Liver (tissue), 9 donors: Measurements from ENCODE around the gene HNRNPA2B1. TPM values are rescaled to one million over a fixed set of nuclear protein-coding genes. Genes with fewer than 3 reads are reported as not detected.

Experiments
- DNase-seq: peaks from one replicate; pipeline ENCODE4 v3.0.0-alpha.2; 2017; ENCODE audit warnings: low spot score
- H3K27ac ChIP-seq, 2 donors: one replicate each; pipeline ENCODE4 v1.7.0; 2013; ENCODE audit warnings: inconsistent platforms in 2 of 2, low read length in 2 of 2, control low read depth in 1 of 2, low read depth in 1 of 2, mild to moderate bottlenecking in 1 of 2
- H3K27me3 ChIP-seq, 4 donors: one replicate each; pipeline versions ENCODE4 v1.6.1 to v1.7.0; 2013; ENCODE audit warnings: low read length in 3 of 4, inconsistent platforms in 1 of 4, mild to moderate bottlenecking in 1 of 4, moderate library complexity in 1 of 4; ENCODE audit not compliant: control insufficient read depth in 4 of 4, insufficient read depth in 4 of 4
- H3K36me3 ChIP-seq, 4 donors: one replicate each; pipeline versions ENCODE4 v1.6.1 to v1.7.0; 2013; ENCODE audit warnings: low read length in 3 of 4, mild to moderate bottlenecking in 3 of 4, low read depth in 1 of 4, moderate library complexity in 1 of 4; ENCODE audit not compliant: control insufficient read depth in 4 of 4, insufficient read depth in 3 of 4
- H3K4me1 ChIP-seq, 4 donors: one replicate each; pipeline versions ENCODE4 v1.6.1 to v1.7.0; 2013; ENCODE audit warnings: low read length in 3 of 4, mild to moderate bottlenecking in 3 of 4, moderate library complexity in 1 of 4; ENCODE audit not compliant: control insufficient read depth in 4 of 4, insufficient read depth in 4 of 4
- H3K4me3 ChIP-seq, 3 donors: one replicate each; pipeline versions ENCODE4 v1.6.1 to v1.7.0; 2013; ENCODE audit warnings: low read length in 3 of 3, control low read depth in 1 of 3, low read depth in 1 of 3, mild to moderate bottlenecking in 1 of 3
- H3K9ac ChIP-seq, 2 donors: one replicate each; pipeline ENCODE4 v1.7.0; 2013; ENCODE audit warnings: low read length in 2 of 2, mild to moderate bottlenecking in 2 of 2, moderate library complexity in 2 of 2, control low read depth in 1 of 2, low read depth in 1 of 2
- H3K9me3 ChIP-seq, 4 donors: one replicate each; pipeline versions ENCODE4 v1.6.1 to v1.7.0; 2013; ENCODE audit warnings: low read length in 3 of 4; ENCODE audit not compliant: control insufficient read depth in 4 of 4
- ATF3 ChIP-seq: IDR thresholded peaks from 2 replicates; pipeline ENCODE4 v1.6.1; 2016; ENCODE audit warnings: antibody characterized with exemption
- CTCF ChIP-seq: fragments of 150-350 bp; IDR thresholded peaks from 2 replicates; pipeline ENCODE4 v1.5.1; 2017; ENCODE audit warnings: improper control_type of control experiment, low read depth, low read length; ENCODE audit not compliant: missing input control
- EGR1 ChIP-seq, 2 donors: IDR thresholded peaks; 2 replicates each; pipeline ENCODE4 v1.6.1; 2016 to 2018; ENCODE audit warnings: antibody characterized with exemption in 2 of 2, low read depth in 2 of 2
- FOXA1 ChIP-seq: IDR thresholded peaks from 2 replicates; pipeline ENCODE4 v1.6.1; 2016; ENCODE audit warnings: antibody characterized with exemption
- FOXA2 ChIP-seq: IDR thresholded peaks from 2 replicates; pipeline ENCODE4 v1.6.1; 2016; ENCODE audit warnings: antibody characterized with exemption
- GABPA ChIP-seq, 2 donors: IDR thresholded peaks in 1 of 2; conservative IDR thresholded peaks in 1 of 2; 2 replicates each; pipeline ENCODE4 v1.6.1; 2016; ENCODE audit warnings: antibody characterized with exemption in 2 of 2, mild to moderate bottlenecking in 1 of 2, moderate library complexity in 1 of 2
- HNF4A ChIP-seq, 2 donors: conservative IDR thresholded peaks; 2 replicates each; pipeline ENCODE4 v1.6.1; 2016; ENCODE audit warnings: antibody characterized with exemption in 2 of 2, mild to moderate bottlenecking in 2 of 2
- HNF4G ChIP-seq: IDR thresholded peaks from 2 replicates; pipeline ENCODE4 v1.6.1; 2016; ENCODE audit warnings: antibody characterized with exemption
- JUND ChIP-seq, 2 donors: IDR thresholded peaks; 2 replicates each; pipeline ENCODE4 v1.6.1; 2016; ENCODE audit warnings: antibody characterized with exemption in 2 of 2
- MAX ChIP-seq: IDR thresholded peaks from 2 replicates; pipeline ENCODE4 v1.6.1; 2016; ENCODE audit warnings: antibody characterized with exemption
- NR2F2 ChIP-seq: IDR thresholded peaks from 2 replicates; pipeline ENCODE4 v1.6.1; 2016; ENCODE audit warnings: antibody characterized with exemption
- RAD21 ChIP-seq, 2 donors: IDR thresholded peaks; 2 replicates each; pipeline ENCODE4 v1.6.1; 2016; ENCODE audit warnings: antibody characterized with exemption in 2 of 2, mild to moderate bottlenecking in 2 of 2
- REST ChIP-seq: IDR thresholded peaks from 2 replicates; pipeline ENCODE4 v1.6.1; 2016; ENCODE audit warnings: antibody characterized with exemption, mild to moderate bottlenecking
- RXRA ChIP-seq, 2 donors: IDR thresholded peaks; 2 replicates each; pipeline ENCODE4 v1.6.1; 2017 to 2018; ENCODE audit warnings: antibody characterized with exemption in 2 of 2, mild to moderate bottlenecking in 1 of 2
- SP1 ChIP-seq: IDR thresholded peaks from 2 replicates; pipeline ENCODE4 v1.6.1; 2018; ENCODE audit warnings: antibody characterized with exemption, mild to moderate bottlenecking
- TAF1 ChIP-seq: conservative IDR thresholded peaks from 2 replicates; pipeline ENCODE4 v1.6.1; 2016; ENCODE audit warnings: antibody characterized with exemption, mild to moderate bottlenecking
- YY1 ChIP-seq: IDR thresholded peaks from 2 replicates; pipeline ENCODE4 v1.6.1; 2016; ENCODE audit warnings: antibody characterized with exemption, mild to moderate bottlenecking
- ZBTB33 ChIP-seq: IDR thresholded peaks from 2 replicates; pipeline ENCODE4 v1.6.1; 2016; ENCODE audit warnings: antibody characterized with exemption
- WGBS: extraction: QIAGEN DNeasy Blood & Tissue Kit; methylation state at CpG from one replicate; pipeline ENCODE4 v1.1.7; 2013; 5-methylcytosine and 5-hydroxymethylcytosine counted together
- polyA plus RNA-seq, 2 donors: library from polyadenylated mRNA; stranded (reverse) in 1 of 2; unstranded in 1 of 2; fragments of 200-250 nt in 1 of 2; fragments of >200 nt in 1 of 2; fragmentation: Nextera tagmentation in 1 of 2; extraction: Ambion mirVana in 1 of 2; gene quantifications; one replicate each; pipeline versions ENCODE4 v1.2.1 to v1.2.3, GENCODE V29; 2013 to 2015
- total RNA-seq, 2 donors: library from RNA; depleted of rRNA; stranded (reverse); fragments of >200 nt; gene quantifications; one replicate each; pipeline ENCODE4 v1.2.3, GENCODE V29; 2014
- donor health status: healthy.
- donor health status: healthy.
- donor health status: healthy.
- donor health status: healthy.
- donor health status: healthy.

Gene HNRNPA2B1
- total and polyA plus RNA-seq, 4 donors = 128 to 295 (median 181) TPM

GRCh38 chr7:26192485-26193087, 8.0 kb downstream of the HNRNPA2B1 start (continued):
- no peak for TF ChIP-seq ZBTB33
- no peak for TF ChIP-seq RAD21 (IDR thresholded peaks at IDR 0.05)
- no peak for TF ChIP-seq RXRA (IDR thresholded peaks at IDR 0.05)
- TF ChIP-seq JUND (IDR thresholded peaks at IDR 0.05) = no peak
- no peak for TF ChIP-seq FOXA1
- TF ChIP-seq MAX = no peak
- TF ChIP-seq HNF4A (conservative IDR thresholded peaks at IDR 0.05) = no peak
- no peak for TF ChIP-seq YY1
- no peak for TF ChIP-seq FOXA2
- TF ChIP-seq ATF3 = no peak
- TF ChIP-seq SP1 = no peak
- TF ChIP-seq TAF1 = no peak
- TF ChIP-seq EGR1 (IDR thresholded peaks at IDR 0.05; ENCODE audit: low read depth in 2 of 2) = no peak

- Histone ChIP-seq H3K4me3 (no peak overlapping the region), H3K27ac (no peak overlapping the region), H3K4me1 (peaks cover 9 to 56% (median 22%) of the 10 kb centered on the region in 4 donors)
Observed at GRCh38 chr7:26191974-26192479, 8.5 kb downstream of the HNRNPA2B1 start.

More at GRCh38 chr7:26191974-26192479, 8.5 kb downstream of the HNRNPA2B1 start:
- 75% methylated on average over 1 of the region's 1 CpG for WGBS
- H3K9ac ChIP-seq = no peak overlapping the region
- TF ChIP-seq FOXA2 = no peak
- TF ChIP-seq HNF4A (conservative IDR thresholded peaks at IDR 0.05) = no peak
- TF ChIP-seq EGR1 (IDR thresholded peaks at IDR 0.05; ENCODE audit: low read depth in 2 of 2) = no peak
- no peak for TF ChIP-seq FOXA1
- no peak for TF ChIP-seq TAF1
- TF ChIP-seq RXRA (IDR thresholded peaks at IDR 0.05) = no peak
- TF ChIP-seq ATF3 = no peak
- no peak for TF ChIP-seq REST
- TF ChIP-seq GABPA (IDR thresholded peaks at IDR 0.05 in 1 of 2, conservative IDR thresholded peaks at IDR 0.05 in 1 of 2) = no peak
- no peak for TF ChIP-seq ZBTB33
- TF ChIP-seq NR2F2 = no peak
- no peak for TF ChIP-seq JUND (IDR thresholded peaks at IDR 0.05)
- no peak for TF ChIP-seq RAD21 (IDR thresholded peaks at IDR 0.05)
- TF ChIP-seq HNF4G = no peak
- TF ChIP-seq YY1 = no peak
- TF ChIP-seq MAX = no peak
- TF ChIP-seq CTCF = no peak
- DNase-seq = no peak
- no peaks in the 10 kb centered on the region for H3K27me3 ChIP-seq
- no peaks in the 10 kb centered on the region for H3K9me3 ChIP-seq
- peaks cover 16 to 84% (median 78%) of the 10 kb centered on the region in 4 donors for H3K36me3 ChIP-seq
